ENCODE results near the gene HNRNPU.

The HNRNPU gene

DNA sequence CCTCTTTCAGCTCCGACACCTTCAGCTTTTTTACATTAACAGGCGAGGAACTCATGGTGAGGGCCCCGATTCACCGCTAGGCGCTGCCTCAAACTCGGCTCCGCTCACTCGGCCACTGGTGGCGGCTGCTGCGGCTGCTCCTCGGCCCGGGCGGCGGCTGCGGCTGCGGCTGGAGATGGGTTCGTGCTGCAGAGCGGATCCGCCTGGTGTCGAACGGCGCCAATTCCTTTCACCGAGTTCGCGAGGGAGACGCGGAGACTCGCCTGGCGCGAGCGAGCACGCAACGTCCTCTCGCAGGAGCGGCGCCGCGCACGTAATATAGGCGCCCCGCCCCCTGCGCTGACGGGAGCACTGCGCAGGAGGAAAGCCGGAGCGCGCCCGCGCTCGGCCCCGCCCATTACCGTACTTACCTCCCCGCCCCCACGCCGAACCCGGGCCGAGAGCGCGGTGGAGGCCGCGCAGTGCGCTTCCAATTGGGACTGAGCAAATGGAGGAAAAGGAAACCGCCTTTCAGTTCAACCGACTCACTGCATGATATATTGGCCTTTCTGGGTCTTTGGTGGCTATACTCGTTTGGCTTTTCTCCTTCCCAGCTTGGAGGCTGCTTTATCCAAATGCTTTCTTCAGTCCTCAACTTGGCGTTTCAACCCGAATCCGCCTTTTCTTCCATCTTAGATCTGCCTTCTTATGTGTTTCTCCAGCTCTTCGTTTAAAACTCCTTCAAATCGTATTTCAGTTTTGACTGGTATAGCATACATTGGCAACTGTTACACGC lies at the start of gene HNRNPU:
TSS of gene HNRNPU (minus strand) at position 291 of the 775 bp plus-strand sequence. CDS start at position 55, 236 bp downstream.
- peak; percentile 99 for DNase-seq

DNA sequence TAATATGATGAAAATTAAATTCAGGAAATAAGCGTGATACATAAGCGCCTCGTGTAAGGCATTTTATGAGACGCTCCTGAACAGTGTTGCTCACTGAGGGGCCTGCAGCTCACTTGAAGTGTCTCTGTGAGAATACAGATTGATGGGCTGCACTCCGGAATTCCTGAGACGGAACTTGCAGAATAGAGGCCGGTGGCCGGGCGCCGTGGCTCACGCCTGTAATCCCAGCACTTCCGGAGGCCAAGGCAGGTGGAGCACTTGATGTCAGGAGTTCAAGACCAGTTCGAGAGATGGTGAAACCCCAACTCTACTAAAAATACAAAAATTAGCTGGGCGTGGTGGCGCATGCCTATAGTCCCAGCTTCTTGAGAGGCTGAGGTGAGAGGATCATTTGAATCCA lies 49.5 kb upstream of the HNRNPU start:
- DNase-seq, result no peak

DNA sequence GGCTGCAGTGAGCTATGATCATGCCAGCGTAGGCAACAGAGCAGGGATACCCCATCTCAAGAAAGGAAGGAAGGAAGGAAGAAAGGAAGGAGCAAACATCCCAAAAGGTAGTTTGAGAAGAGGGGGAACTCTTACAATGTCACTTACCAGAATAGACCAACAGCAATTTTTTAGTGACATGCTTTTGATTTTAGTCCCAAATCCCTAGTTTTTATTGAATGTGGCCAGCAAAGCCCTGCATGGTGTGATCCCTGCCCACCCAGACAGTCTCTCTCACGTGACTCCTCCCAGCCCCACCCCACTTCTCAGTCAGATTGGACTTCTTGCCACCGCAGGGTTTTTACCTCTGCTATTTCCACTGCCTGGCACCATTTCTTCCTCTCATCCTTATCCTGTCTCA lies 39.8 kb upstream of the HNRNPU start:
- DNase-seq, result no peak

DNA sequence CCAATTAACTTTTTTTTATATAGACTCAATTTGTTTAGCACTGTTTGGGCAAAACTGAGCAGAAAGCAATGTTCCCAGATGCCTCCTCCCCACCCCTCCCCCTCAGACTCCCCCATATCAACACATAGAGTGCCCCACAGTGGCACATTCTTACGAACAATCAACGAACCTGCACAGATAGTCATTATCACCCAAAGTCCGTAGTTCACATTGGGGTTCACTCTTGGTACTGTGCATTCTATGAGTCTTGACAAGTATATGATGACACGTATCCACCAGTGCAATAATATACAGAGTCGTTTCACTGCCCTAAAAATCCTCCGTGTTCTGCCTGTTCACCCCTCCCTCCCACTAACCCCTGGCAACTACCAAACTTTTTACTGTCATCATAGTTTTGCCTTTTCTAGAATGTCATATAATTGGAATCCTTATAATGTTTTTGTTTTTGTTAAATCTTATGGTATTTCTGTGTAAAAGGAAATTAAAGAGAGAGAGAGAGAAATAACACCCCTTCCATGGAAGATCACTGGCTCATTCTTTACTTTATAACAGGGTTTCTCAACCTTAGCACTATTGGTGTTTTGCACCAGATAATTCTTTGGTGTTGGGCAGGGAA lies 37.2 kb upstream of the HNRNPU start:
- DNase-seq, result no peak

DNA sequence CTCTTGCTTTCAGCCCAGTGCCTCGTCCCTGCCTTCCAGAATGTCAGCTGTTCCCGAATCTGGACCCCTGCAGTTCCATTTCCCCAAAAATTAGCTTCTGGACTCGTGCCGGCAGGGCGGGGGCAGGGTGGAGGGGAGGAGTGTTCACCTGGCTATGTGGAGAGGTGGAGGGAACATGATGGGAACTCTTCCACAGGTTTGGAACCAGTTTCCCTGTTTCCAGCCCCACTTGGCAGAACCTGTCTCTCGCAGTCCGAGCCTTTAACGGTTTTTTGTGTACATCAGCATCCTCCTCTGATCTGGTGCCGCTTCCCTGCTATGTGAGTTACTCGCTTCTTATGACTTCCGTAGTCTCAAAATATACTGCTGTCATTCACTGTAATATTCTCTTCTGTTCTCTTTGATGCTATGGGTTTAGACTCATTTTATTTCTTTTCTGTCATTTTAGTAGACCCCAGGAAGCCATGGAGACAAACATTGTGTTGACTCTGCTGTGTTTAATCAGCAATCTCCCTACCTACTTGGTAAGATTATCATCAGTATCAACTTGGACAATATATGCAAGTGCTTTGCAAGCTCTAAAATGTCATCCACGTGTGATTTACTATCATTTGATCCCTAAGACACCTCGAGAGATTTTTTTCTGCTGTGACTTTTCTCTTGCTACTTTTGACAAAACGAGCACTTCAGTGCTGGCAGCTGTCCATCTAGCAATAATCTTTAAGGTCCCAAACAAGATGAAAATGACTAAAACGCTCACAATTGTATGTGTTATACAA lies 33.3 kb upstream of the HNRNPU start:
- DNase-seq, result no peak

DNA sequence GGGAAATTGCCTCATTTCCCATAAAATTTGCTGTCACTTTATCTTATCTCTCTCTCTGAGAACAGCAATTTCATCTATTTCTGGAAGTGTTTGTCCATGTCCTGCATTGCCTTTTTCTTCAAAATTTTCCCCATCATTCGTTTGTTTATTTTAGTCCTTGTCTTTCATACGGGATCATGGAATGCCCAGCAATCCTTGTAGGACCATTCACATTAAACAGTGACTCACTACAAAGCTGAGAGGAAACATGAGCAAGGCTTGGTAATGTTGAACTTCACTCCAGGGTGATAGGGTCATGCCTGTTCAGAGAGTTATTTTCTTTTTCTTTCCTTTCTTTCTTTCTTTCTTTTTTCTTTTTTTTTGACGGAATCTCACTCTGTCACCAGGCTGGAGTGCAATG lies 32.2 kb upstream of the HNRNPU start:
- DNase-seq, result no peak

DNA sequence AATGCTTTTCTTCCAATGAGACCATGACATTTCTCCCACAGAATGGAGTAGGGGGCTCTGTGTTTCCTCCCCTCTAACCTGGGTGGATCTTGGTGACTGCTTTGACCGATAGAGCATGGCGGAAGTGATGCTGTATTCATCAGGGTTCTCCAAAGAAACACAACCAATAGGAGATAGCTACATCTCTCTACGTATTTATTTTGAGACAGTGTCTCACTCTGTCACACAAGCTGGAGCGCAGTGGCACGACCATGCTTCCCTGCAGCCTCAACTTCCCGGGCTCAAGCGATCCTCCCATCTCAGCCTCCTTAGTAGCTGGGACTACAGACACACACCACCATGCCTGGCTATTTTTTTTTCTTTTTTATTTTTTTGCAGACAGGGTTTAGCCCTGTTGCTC lies 29.5 kb upstream of the HNRNPU start:
- no peak for DNase-seq

DNA sequence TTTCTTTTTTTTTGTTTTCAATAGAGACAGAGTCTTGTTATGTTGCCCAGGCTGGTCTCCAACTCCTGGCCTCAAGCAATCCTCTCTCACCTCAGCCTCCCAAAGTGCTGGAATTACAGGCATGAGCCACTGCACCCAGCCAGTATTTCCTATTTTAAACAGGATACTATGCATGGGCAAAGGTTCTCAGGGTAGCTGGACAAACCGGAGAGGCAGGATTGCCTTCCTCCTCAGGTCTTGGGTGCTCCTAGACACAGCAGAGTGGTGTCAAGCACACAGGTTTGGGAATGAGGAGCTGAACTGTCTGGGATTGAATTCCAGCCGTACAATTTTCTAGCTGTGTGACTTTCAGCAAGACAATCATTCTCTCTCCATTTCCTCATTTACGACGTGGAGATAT lies 22.9 kb upstream of the HNRNPU start:
- DNase-seq, result no peak

DNA sequence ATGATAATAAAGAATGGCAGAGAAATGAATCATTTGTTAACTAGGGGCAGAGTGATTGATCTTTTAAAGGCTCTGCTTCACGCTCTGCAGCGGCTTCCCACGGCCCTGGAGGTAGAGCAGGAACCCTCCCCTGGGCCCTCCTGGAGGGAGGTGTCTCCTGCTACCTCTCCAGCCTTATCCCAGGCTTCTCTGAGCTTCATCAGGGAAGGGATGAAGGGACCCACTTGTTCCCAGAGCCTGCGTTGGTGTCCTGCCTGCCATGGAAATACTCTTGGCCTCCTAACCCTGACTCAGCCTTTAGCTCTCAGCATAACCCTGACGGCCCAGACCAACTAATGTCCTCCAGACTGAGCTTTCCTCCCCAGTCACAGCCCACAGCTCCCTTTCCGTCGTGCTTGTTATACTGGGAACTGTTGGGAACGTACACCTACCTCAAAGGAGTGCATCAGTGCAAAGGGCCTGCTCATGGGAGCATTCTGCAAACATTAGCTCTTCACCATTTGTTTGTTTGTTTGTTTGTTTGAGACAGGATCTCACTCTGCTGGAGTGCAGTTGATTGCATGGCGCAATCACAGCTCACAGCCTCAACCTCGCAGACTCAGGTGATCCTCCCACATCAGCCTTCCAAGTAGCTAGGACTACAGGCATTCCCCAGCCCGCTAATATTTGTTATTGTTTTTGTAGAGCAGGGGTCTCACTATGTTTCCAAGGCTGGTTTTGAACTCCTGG lies 17.4 kb upstream of the HNRNPU start:
- no peak for DNase-seq

DNA sequence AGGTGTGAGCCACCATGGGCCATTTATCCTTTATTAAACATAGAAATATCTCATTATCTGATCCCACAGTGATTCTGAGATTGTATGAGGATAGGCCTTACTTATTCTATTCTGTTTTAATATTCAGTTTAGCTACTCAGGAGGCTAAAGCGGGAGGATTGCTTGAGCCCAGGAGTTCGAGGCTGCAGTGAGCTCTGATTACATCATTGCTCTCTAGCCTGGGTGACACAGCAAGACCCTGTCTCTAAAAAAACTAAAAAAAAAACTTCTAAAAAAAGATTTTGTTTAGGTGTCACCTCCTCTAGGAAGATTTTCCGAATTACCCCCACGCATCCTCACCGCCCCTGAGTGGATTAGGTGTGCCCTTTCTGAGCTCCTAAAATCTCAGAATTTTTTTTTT lies 14.3 kb upstream of the HNRNPU start:
- no peak for DNase-seq

DNA sequence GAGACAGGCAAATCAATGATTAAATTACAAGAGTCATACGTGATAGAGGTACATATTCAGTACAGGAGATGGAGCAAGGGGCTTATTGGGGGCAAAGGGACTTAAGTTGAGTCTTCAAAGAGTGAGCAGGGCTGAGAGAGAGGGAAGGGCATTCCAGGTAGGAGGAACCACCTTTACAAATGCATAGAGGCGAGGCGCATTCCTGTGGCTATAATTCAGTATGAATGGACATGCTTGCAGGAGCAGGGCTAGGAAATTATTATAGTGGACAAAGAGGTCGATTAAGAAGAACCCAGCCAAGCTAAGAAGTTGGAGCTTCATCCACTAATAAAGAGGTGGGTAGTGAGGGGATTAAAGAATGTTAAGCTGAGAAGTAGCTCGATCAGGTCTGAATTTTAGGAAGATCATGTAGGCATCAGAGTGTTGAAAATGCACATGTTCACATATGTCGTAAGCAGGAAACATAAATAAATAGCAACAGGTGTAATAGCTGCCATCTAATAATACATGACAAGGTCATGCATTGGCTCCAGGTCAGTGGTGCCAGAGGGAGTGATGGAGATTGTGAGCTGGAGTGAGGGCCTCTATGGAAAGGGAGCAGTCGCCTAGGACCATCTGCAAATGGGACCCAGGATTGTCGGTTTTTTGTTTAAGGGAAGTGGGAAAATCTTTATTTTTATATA lies 12.0 kb upstream of the HNRNPU start:
- no peak for DNase-seq

DNA sequence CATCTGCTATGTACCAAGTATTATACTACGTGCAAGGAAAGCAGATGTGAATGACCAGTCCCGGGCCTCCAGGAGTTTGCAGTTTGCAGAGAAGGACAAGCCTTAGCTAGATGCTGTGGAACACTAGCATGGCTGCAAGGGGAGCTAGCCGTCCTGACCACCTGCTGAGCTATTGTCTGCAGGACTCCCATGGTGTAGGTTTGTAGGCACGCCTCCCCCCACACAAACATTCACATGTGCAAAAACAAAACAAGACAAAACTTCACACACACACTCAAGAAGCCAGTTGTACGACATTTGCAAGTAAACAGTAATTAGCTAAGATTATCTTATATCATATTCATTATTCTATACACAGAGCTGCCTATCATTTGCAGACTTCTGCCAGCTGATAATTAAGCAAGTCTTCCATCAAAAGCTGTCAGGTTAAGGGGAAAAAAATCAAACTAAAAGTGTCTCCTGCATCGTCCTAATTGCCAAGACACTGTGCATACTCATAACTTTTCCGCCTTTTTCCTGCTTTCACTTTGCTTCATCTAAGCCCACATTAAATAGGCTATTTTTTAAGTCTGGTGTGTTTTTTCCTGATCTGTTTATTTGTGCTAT lies 10.7 kb upstream of the HNRNPU start:
- DNase-seq, result peak; percentile 43

DNA sequence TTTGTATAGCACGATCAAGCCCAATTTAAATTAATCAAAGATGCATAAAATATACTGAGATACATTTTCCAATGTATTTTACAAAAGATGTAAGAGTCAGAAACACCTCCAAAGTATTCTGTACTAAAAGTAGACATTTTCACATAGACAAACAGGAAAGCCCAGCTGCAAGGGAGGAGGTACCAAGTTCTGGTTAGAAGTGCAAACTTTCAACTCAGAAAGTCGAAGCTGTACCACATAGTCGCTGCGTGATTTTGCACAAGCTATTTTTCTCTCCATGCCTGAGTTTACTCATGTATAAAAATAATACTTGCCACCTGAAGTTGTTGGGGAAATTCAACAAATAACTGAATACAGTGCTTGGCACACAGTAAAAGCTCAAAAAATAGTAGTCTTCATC lies 5.6 kb upstream of the HNRNPU start:
- no peak for DNase-seq

DNA sequence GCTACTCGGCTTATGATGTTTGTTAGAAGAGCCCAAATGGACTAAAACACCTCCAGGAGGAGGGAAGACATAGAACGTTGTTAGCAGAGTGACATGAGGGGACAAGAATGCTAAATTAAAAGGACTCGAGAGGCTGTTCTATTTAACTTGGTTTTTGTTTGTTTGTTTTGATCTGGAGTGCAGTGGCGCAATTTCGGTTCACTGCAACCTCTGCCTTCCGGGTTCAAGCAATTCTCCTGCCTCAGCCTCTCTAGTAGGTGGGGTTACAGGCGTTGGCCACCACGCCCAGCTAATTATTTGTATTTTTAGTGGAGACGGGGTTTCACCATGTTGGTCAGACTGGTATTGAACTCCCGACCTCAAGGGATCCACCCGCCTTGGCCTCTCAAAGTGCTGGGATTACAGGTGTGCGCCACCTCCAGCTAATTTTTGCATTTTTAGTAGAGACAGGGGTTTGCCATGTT lies 5.1 kb upstream of the HNRNPU start:
- DNase-seq, result no peak

DNA sequence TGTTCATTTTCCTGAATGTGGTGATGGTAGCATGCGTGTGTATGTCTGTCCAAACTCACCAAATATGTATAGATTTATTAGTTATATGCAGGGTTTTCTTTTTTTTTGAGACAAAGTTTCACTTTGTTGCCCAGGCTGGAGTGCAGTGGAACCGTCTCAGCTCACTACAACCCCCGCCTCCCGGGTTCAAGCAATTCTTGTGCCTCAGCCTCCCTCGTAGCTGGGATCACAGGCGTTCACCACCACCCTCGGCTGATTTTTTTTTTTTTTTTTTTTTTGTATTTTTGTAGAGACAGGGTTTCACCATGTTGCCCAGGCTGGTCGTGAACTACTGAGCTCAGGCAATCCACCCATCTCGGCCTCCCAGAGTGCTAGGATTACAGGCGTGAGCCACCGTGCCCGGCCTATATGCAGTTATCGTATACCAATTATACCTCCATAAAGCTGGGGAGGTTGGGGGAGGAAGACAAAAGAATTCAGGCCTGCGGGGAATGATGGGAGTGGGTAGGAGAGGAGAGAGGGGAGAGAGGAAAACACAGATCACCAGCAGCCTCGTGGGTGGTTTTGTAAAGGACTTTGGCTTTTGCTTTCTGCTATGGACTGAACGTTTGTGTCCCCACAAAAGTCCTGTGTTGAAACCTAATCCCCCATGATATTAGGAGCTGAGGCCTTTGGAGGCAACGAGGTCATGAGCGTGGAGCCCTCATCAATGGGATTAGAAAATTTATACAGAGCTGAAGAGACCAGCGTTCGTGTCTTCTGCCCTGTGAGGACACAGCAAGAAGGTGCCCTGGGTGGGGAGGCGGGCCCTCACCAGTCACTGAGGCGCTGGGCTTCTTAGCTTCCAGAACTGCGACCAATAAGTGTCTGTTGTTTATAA lies 4.4 kb upstream of the HNRNPU start:
- DNase-seq, result no peak

DNA sequence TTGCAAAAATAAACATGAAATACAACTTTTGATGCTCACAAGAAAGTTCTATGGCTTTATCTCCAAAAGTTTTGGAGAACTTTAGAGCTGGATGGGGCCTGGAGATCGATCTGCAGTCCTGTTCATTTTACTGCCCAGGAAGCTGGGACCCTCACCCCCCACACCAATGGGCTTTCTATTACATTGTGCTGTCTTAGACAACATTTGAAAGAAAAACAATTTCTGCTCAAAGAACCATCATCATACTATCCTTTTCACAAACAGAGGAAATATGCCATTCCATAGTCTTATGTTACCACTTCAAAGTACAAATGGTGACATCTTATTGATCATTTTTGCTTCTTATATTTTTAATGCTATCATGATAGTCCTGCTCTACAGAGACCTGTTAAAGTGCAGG lies 2.0 kb upstream of the HNRNPU start:
- DNase-seq, result no peak

DNA sequence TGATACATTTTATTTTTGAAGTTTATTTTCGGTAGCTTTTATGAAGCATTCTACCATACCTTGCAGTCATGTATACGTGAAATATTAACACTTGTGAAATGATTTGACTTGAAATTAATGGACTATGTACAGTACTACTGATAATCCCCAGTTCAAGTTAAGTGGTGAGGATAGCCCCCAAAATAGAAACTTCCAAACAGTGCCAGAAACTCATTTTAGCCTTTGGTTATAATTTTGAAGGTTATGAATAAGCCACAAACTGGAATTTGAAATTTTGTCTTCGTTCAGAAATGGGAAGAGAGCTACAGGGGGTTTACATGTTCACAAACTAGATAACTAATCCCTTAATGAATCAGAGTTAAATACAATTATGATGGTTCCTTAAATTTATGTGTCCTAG lies 1.5 kb upstream of the HNRNPU start:
- DNase-seq, result no peak

DNA sequence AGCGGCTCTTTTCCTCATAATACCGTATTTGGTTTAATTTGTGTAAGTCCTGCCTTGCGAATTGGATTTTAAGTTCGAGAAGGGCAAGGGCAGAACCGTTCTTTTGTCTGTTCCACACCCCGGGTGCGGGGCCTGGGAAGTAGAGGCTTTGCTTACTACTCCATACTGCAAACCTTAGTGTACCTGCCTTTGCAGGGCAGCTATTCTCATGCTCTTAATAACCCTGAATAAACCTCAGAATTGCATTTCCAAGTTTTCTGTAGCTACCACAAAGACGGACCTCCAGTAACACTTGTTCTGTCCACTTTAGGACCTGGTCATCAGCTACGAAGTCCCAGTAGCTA lies 657 bp upstream of the HNRNPU start:
- DNase-seq, result no peak

DNA sequence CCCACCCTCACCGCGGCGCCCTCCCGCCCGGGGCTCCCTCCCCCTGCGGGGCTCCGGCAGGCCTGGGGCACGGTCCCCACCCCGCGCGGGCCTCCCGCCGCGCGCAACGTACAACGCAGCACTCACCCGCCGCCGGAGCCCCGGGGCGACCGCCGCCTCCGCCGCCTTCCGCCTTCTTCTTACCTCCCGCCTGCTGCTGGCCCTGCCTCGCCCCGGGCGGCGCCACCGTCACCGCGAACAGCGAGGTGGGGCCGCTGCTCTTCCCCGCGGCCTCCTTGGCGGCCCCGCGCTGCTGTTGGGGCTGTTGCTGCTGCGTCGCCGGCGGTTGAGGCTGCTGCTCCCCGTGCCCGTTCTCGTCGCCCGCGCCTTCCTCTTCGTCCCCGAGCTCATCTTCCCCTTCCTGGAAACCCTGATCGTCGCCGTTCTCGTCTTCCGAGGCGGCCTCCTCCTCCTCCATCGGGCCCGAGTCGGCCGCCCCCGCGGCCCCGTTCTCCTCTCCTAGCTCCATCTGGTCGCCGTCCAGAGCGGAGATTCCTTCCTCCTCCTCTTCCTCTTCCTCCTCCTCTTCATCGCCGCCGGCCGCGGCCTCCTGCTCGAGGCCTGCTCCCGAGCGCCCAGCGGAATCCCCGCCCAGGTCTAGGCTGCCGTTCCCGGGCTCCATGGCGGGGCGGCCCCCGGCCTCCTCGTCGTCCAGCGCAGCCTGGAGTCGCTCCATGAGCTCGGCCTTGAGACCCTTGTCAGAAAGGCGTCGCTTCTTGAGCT lies 671 bp downstream of the HNRNPU start:
- no peak for DNase-seq

DNA sequence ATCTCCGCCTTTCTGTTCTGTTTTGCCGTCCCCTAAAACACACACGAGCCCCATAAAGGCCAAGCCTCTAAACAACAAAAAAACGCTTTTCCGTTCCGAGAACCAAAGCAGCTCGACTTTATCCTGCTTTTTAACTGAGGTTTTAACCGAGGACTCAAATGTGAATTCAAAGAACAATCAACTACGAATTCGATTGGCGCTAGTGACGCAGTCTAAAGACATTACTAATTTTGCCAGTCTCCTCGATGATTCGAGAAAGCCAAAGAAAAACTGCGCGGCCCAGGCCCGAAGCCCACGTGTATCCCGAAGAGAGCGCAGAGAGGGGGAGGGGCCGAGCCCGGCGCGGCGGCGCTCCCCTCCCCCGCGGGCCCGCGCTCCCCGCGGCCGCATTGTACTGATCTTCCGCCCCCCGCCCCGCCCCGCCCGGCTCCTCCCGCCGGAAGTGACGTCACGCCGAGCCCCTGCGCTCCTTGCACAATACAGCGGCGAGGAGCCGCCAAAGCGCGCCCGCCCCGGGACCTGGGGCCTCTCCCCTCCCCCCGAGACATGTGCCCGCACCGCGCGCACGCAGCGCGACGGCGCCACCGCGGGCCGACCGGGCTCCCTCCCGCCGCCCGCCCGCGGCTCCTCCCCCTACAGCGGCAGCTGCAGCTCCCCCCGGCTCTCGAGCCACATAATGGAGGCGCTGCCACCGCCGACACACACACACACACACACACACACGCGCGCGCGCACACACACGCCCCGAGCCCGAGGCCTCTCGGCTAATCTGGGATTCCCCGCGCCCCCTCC lies 1.4 kb downstream of the HNRNPU start:
- DNase-seq, result peak; percentile 96

Data from NCI-H2107 (cell line).